B cell (primary cell): ENCODE results near the gene DDX55. TPM values are rescaled to one million over a fixed set of nuclear protein-coding genes. Genes with fewer than 3 reads are reported as not detected.
A peak's percentile ranks its signal among the peaks of the same experiment; 100 is the strongest.

ENCODE experiments used
- ATAC-seq: fragments of 200-7000 bp; cut with Tn5 transposase; one replicate; pipeline ENCODE4 v1.10.0; 2021; ENCODE audit warnings: low read depth, mild to moderate bottlenecking, moderate number of reproducible peaks, moderate library complexity
- CTCF ChIA-PET: fragments of 350-600 bp; sonication (Branson Sonifier 250); formaldehyde crosslinking; loops from one replicate; lab custom pipeline; 2021; ENCODE audit warnings: antibody characterized with exemption, inconsistent platforms; lab: Charles Lee
- POLR2A ChIA-PET: fragments of 350-600 bp; sonication (Branson Sonifier 250); formaldehyde crosslinking; loops from one replicate; lab custom pipeline; 2021; ENCODE audit warnings: antibody characterized with exemption; lab: Charles Lee
- DNase-seq: peaks from one replicate; pipeline ENCODE4 v3.0.0; 2013
- H2AFZ ChIP-seq: 2 replicates; pipeline ENCODE4 v1.6.1; 2012; ENCODE audit warnings: mild to moderate bottlenecking, low read depth, low read length; ENCODE audit not compliant: insufficient read depth, poor library complexity, severe bottlenecking
- H3K27ac ChIP-seq, 2 donors: 1 replicate in 1 of 2; 2 replicates in 1 of 2; pipeline ENCODE4 v1.5.1; 2012 to 2013; ENCODE audit warnings: low read length in 2 of 2, mild to moderate bottlenecking in 2 of 2, moderate library complexity in 1 of 2
- H3K27me3 ChIP-seq, 4 experiments: fragments of 200-600 bp in 1 of 4; sonication (generic) in 1 of 4; replicated peaks in 1 of 4; 1 replicate in 2 of 4; 2 replicates in 2 of 4; pipeline versions ENCODE4 v1.6.1 to v1.7.0; 2013 to 2016; ENCODE audit warnings: low read length in 3 of 4, mild to moderate bottlenecking in 2 of 4, mixed read lengths in 1 of 4, moderate library complexity in 1 of 4; ENCODE audit not compliant: insufficient read depth in 4 of 4, control insufficient read depth in 3 of 4; ENCODE audit errors: control extremely low read depth in 1 of 4
- H3K36me3 ChIP-seq, 2 experiments: replicated peaks in 1 of 2; 1 replicate in 1 of 2; 2 replicates in 1 of 2; pipeline versions ENCODE4 v1.6.1 to v1.7.1; 2013; ENCODE audit warnings: low read length in 1 of 2; ENCODE audit not compliant: insufficient read depth in 2 of 2, control insufficient read depth in 1 of 2; ENCODE audit errors: control extremely low read depth in 1 of 2, extremely low read depth in 1 of 2
- H3K4me1 ChIP-seq, 2 donors: fragments of 200-600 bp in 1 of 2; sonication (generic) in 1 of 2; 1 replicate in 1 of 2; 2 replicates in 1 of 2; pipeline versions ENCODE4 v1.5.1 to v1.6.1; 2013 to 2017; ENCODE audit warnings: low read length in 2 of 2; ENCODE audit not compliant: control insufficient read depth in 2 of 2, insufficient read depth in 2 of 2
- H3K4me2 ChIP-seq: replicated peaks from 2 replicates; pipeline ENCODE3; 2012; ENCODE audit warnings: mild to moderate bottlenecking, low read depth, low read length; ENCODE audit not compliant: poor library complexity, severe bottlenecking
- H3K4me3 ChIP-seq, 5 experiments: fragments of 200-600 bp in 1 of 5; sonication (generic) in 1 of 5; 1 replicate in 3 of 5; 2 replicates in 2 of 5; pipeline versions ENCODE4 v1.5.1 to v1.7.0; 2011 to 2016; ENCODE audit warnings: low read length in 4 of 5, mild to moderate bottlenecking in 4 of 5, low read depth in 2 of 5, control low read depth in 1 of 5, moderate library complexity in 1 of 5; ENCODE audit not compliant: insufficient read depth in 1 of 5; ENCODE audit errors: control extremely low read depth in 1 of 5, extremely low read depth in 1 of 5
- H3K79me2 ChIP-seq: fragments of 200-600 bp; sonication (generic); one replicate; pipeline ENCODE4 v1.6.0; 2016; ENCODE audit warnings: low read length; ENCODE audit not compliant: control insufficient read depth, insufficient read depth
- H3K9ac ChIP-seq: fragments of 200-600 bp; sonication (generic); 2 replicates; pipeline ENCODE4 v1.6.1; 2017; ENCODE audit warnings: mild to moderate bottlenecking, low read length, moderate library complexity
- H3K9me3 ChIP-seq, 3 donors: one replicate each; pipeline versions ENCODE4 v1.6.1 to v1.7.1; 2013; ENCODE audit warnings: low read length in 2 of 3; ENCODE audit not compliant: control insufficient read depth in 2 of 3, insufficient read depth in 1 of 3; ENCODE audit errors: control extremely low read depth in 1 of 3
- H4K20me1 ChIP-seq: 2 replicates; pipeline ENCODE4 v1.6.0; 2012; ENCODE audit warnings: mild to moderate bottlenecking, low read length; ENCODE audit not compliant: insufficient read depth, control insufficient read depth, poor library complexity, severe bottlenecking
- H3K27ac Mint-ChIP-seq: one replicate; pipeline ENCODE4 v1.8.0; 2021; ENCODE audit warnings: mixed read lengths
- H3K27me3 Mint-ChIP-seq: one replicate; pipeline ENCODE4 v1.8.0; 2021; ENCODE audit warnings: mixed read lengths
- H3K4me1 Mint-ChIP-seq: one replicate; pipeline ENCODE4 v1.8.0; 2021; ENCODE audit warnings: mixed read lengths
- H3K4me3 Mint-ChIP-seq: one replicate; pipeline ENCODE4 v1.8.0; 2021; ENCODE audit warnings: mixed read lengths
- H3K9me3 Mint-ChIP-seq: one replicate; pipeline ENCODE4 v1.8.0; 2022; ENCODE audit warnings: mixed read lengths; ENCODE audit not compliant: insufficient read depth
- CTCF ChIP-seq: fragments of 200-600 bp; IDR thresholded peaks from one replicate; pipeline ENCODE4 v1.8.0; 2022; ENCODE audit warnings: antibody characterized with exemption, mild to moderate bottlenecking
- EZH2 ChIP-seq: IDR thresholded peaks from 2 replicates; pipeline ENCODE4 v1.6.1; 2012; ENCODE audit warnings: borderline replicate concordance, low read depth, mild to moderate bottlenecking, moderate library complexity, low read length; ENCODE audit not compliant: insufficient read depth, poor library complexity, severe bottlenecking
- WGBS: methylation state at CpG from one replicate; pipeline ENCODE4 v1.1.5; 2013; ENCODE audit warnings: missing lambda C conversion rate; ENCODE audit not compliant: insufficient coverage; 5-methylcytosine and 5-hydroxymethylcytosine counted together
- intact Hi-C: fragments of 100-400 bp; cut with micrococcal nuclease; formaldehyde crosslinking; loops from one replicate; pipeline ENCODE4 v1.10.0; 2022
- polyA plus RNA-seq: library from polyadenylated mRNA; depleted of rRNA; stranded (reverse); fragments of >200 nt; gene quantifications from 2 replicates; pipeline ENCODE4 v1.2.3, GENCODE V29; 2012
- total RNA-seq, 2 donors: library from RNA; stranded (reverse); fragments of 120-200 nt in 1 of 2; gene quantifications; 1 replicate in 1 of 2; 2 replicates in 1 of 2; pipeline versions ENCODE4 v1.2.3 to v1.2.4, GENCODE V29; 2013 to 2022

DDX55 gene
- total and polyA plus RNA-seq, 2 donors (not counting 1 experiment from before 2014, with no cell fraction given), result 33.3 to 39.9 TPM

DNA sequence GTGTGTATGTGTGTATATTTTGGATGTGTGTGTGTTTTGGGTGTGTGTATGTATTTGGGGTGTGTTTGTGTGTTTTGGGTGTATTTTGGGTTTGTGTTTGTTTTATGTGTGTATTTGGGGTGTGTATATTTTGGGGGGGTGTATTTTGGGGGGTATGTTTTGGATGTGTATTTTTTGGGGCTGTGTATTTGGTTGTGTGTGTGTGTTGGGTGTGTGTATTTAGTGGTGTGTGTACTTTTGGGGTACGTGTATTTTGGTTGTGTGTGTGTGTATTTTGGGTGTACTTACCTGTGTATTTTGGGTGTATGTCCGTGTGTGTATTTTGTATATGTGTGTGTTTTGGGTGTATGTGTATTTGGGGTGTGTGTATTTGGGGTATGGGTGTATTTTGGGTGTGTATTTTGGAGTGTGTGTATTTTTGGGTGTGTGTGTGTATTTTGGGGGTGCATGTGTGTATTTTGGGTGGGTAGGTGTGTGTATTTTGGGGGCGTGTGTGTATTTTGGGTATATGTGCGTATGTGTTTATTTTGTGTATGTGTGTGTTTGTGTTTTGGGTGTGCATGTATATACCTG is 52.3 kb downstream of the DDX55 start:
- Histone ChIP-seq H2AFZ (no peak overlapping the region), H3K4me1 (peaks cover 4 to 12% of the 10 kb centered on the region in 2 donors), H3K9ac (no peak overlapping the region), H3K4me3 (no peak overlapping the region), H3K4me2 (no peak overlapping the region), H3K27me3 (no peaks in the 10 kb centered on the region), H3K27ac (no peak overlapping the region), H3K9me3 (no peaks in the 10 kb centered on the region), H3K79me2 (peaks cover 4% of the 10 kb centered on the region), H3K36me3 (peaks cover 8 to 42% of the 10 kb centered on the region in 2 experiments), H4K20me1 (no peaks in the 10 kb centered on the region)
- intact Hi-C loops, result no loop called here
- POLR2A ChIA-PET, result no interaction called here
- ATAC-seq (no peak), DNase-seq (no peak)
- H3K27me3 Mint-ChIP-seq, result no peaks in the 10 kb centered on the region
- TF ChIP-seq EZH2 (no peak), CTCF (no peak)
- 95% methylated on average over 4 of the region's 4 CpGs for WGBS
- no peaks in the 10 kb centered on the region for H3K9me3 Mint-ChIP-seq
- CTCF ChIA-PET, result no interaction called here
- H3K4me1 Mint-ChIP-seq, result peaks cover 30% of the 10 kb centered on the region
- no peak overlapping the region for H3K27ac Mint-ChIP-seq
- H3K4me3 Mint-ChIP-seq, result no peak overlapping the region

- no peaks in the 10 kb centered on the region for H3K9me3 Mint-ChIP-seq
Measured at GRCh38 chr12:123655420-123655819, 53.5 kb downstream of the DDX55 start.

More at GRCh38 chr12:123655420-123655819, 53.5 kb downstream of the DDX55 start:
- CTCF ChIA-PET, result interaction anchor here (0.9 to 1.2 kb wide), 2 partner anchors 106 to 329 kb away, joined by 3 read pairs; no protein-coding TSS in a partner anchor
- Histone ChIP-seq H3K79me2 (no peaks in the 10 kb centered on the region), H3K27me3 (no peaks in the 10 kb centered on the region), H2AFZ (no peak overlapping the region), H4K20me1 (no peaks in the 10 kb centered on the region), H3K4me3 (no peak overlapping the region), H3K9me3 (no peaks in the 10 kb centered on the region), H3K4me1 (peaks cover 4 to 20% of the 10 kb centered on the region in 2 donors), H3K4me2 (no peak overlapping the region), H3K9ac (no peak overlapping the region), H3K36me3 (peaks cover 5 to 37% of the 10 kb centered on the region in 2 experiments), H3K27ac (no peak overlapping the region)
- H3K4me1 Mint-ChIP-seq, result peaks cover 39% of the 10 kb centered on the region
- peak overlapping the region; percentile 70 for H3K27ac Mint-ChIP-seq
- no peaks in the 10 kb centered on the region for H3K27me3 Mint-ChIP-seq
- DNase-seq (peak; percentile 21), ATAC-seq (peak; percentile 45)
- TF ChIP-seq EZH2 (no peak), CTCF (no peak)
- intact Hi-C loops, result no loop called here
- no peak overlapping the region for H3K4me3 Mint-ChIP-seq
- 68% methylated on average over 2 of the region's 5 CpGs for WGBS
- POLR2A ChIA-PET, result no interaction called here
